B cell (primary cell): ENCODE data around the gene ASPRV1. TPM values are rescaled to one million over a fixed set of nuclear protein-coding genes. Genes with fewer than 3 reads are reported as not detected.

Experiments used
- ATAC-seq: fragments of 200-7000 bp; cut with Tn5 transposase; one replicate; pipeline ENCODE4 v1.10.0; 2021; ENCODE audit warnings: low read depth, mild to moderate bottlenecking, moderate number of reproducible peaks, moderate library complexity
- CTCF ChIA-PET: fragments of 350-600 bp; sonication (Branson Sonifier 250); formaldehyde crosslinking; loops from one replicate; lab custom pipeline; 2021; ENCODE audit warnings: antibody characterized with exemption, inconsistent platforms; lab: Charles Lee
- POLR2A ChIA-PET: fragments of 350-600 bp; sonication (Branson Sonifier 250); formaldehyde crosslinking; loops from one replicate; lab custom pipeline; 2021; ENCODE audit warnings: antibody characterized with exemption; lab: Charles Lee
- DNase-seq: peaks from one replicate; pipeline ENCODE4 v3.0.0; 2013
- H2AFZ ChIP-seq: 2 replicates; pipeline ENCODE4 v1.6.1; 2012; ENCODE audit warnings: mild to moderate bottlenecking, low read depth, low read length; ENCODE audit not compliant: insufficient read depth, poor library complexity, severe bottlenecking
- H3K27ac ChIP-seq, 2 donors: 1 replicate in 1 of 2; 2 replicates in 1 of 2; pipeline ENCODE4 v1.5.1; 2012 to 2013; ENCODE audit warnings: low read length in 2 of 2, mild to moderate bottlenecking in 2 of 2, moderate library complexity in 1 of 2
- H3K27me3 ChIP-seq, 4 experiments: fragments of 200-600 bp in 1 of 4; sonication (generic) in 1 of 4; replicated peaks in 1 of 4; 1 replicate in 2 of 4; 2 replicates in 2 of 4; pipeline versions ENCODE4 v1.6.1 to v1.7.0; 2013 to 2016; ENCODE audit warnings: low read length in 3 of 4, mild to moderate bottlenecking in 2 of 4, mixed read lengths in 1 of 4, moderate library complexity in 1 of 4; ENCODE audit not compliant: insufficient read depth in 4 of 4, control insufficient read depth in 3 of 4; ENCODE audit errors: control extremely low read depth in 1 of 4
- H3K36me3 ChIP-seq, 2 experiments: replicated peaks in 1 of 2; 1 replicate in 1 of 2; 2 replicates in 1 of 2; pipeline versions ENCODE4 v1.6.1 to v1.7.1; 2013; ENCODE audit warnings: low read length in 1 of 2; ENCODE audit not compliant: insufficient read depth in 2 of 2, control insufficient read depth in 1 of 2; ENCODE audit errors: control extremely low read depth in 1 of 2, extremely low read depth in 1 of 2
- H3K4me1 ChIP-seq, 2 donors: fragments of 200-600 bp in 1 of 2; sonication (generic) in 1 of 2; 1 replicate in 1 of 2; 2 replicates in 1 of 2; pipeline versions ENCODE4 v1.5.1 to v1.6.1; 2013 to 2017; ENCODE audit warnings: low read length in 2 of 2; ENCODE audit not compliant: control insufficient read depth in 2 of 2, insufficient read depth in 2 of 2
- H3K4me2 ChIP-seq: replicated peaks from 2 replicates; pipeline ENCODE3; 2012; ENCODE audit warnings: mild to moderate bottlenecking, low read depth, low read length; ENCODE audit not compliant: poor library complexity, severe bottlenecking
- H3K4me3 ChIP-seq, 5 experiments: fragments of 200-600 bp in 1 of 5; sonication (generic) in 1 of 5; 1 replicate in 3 of 5; 2 replicates in 2 of 5; pipeline versions ENCODE4 v1.5.1 to v1.7.0; 2011 to 2016; ENCODE audit warnings: low read length in 4 of 5, mild to moderate bottlenecking in 4 of 5, low read depth in 2 of 5, control low read depth in 1 of 5, moderate library complexity in 1 of 5; ENCODE audit not compliant: insufficient read depth in 1 of 5; ENCODE audit errors: control extremely low read depth in 1 of 5, extremely low read depth in 1 of 5
- H3K79me2 ChIP-seq: fragments of 200-600 bp; sonication (generic); one replicate; pipeline ENCODE4 v1.6.0; 2016; ENCODE audit warnings: low read length; ENCODE audit not compliant: control insufficient read depth, insufficient read depth
- H3K9ac ChIP-seq: fragments of 200-600 bp; sonication (generic); 2 replicates; pipeline ENCODE4 v1.6.1; 2017; ENCODE audit warnings: mild to moderate bottlenecking, low read length, moderate library complexity
- H3K9me3 ChIP-seq, 3 donors: one replicate each; pipeline versions ENCODE4 v1.6.1 to v1.7.1; 2013; ENCODE audit warnings: low read length in 2 of 3; ENCODE audit not compliant: control insufficient read depth in 2 of 3, insufficient read depth in 1 of 3; ENCODE audit errors: control extremely low read depth in 1 of 3
- H4K20me1 ChIP-seq: 2 replicates; pipeline ENCODE4 v1.6.0; 2012; ENCODE audit warnings: mild to moderate bottlenecking, low read length; ENCODE audit not compliant: insufficient read depth, control insufficient read depth, poor library complexity, severe bottlenecking
- H3K27ac Mint-ChIP-seq: one replicate; pipeline ENCODE4 v1.8.0; 2021; ENCODE audit warnings: mixed read lengths
- H3K27me3 Mint-ChIP-seq: one replicate; pipeline ENCODE4 v1.8.0; 2021; ENCODE audit warnings: mixed read lengths
- H3K4me1 Mint-ChIP-seq: one replicate; pipeline ENCODE4 v1.8.0; 2021; ENCODE audit warnings: mixed read lengths
- H3K4me3 Mint-ChIP-seq: one replicate; pipeline ENCODE4 v1.8.0; 2021; ENCODE audit warnings: mixed read lengths
- H3K9me3 Mint-ChIP-seq: one replicate; pipeline ENCODE4 v1.8.0; 2022; ENCODE audit warnings: mixed read lengths; ENCODE audit not compliant: insufficient read depth
- CTCF ChIP-seq: fragments of 200-600 bp; IDR thresholded peaks from one replicate; pipeline ENCODE4 v1.8.0; 2022; ENCODE audit warnings: antibody characterized with exemption, mild to moderate bottlenecking
- EZH2 ChIP-seq: IDR thresholded peaks from 2 replicates; pipeline ENCODE4 v1.6.1; 2012; ENCODE audit warnings: borderline replicate concordance, low read depth, mild to moderate bottlenecking, moderate library complexity, low read length; ENCODE audit not compliant: insufficient read depth, poor library complexity, severe bottlenecking
- WGBS: methylation state at CpG from one replicate; pipeline ENCODE4 v1.1.5; 2013; ENCODE audit warnings: missing lambda C conversion rate; ENCODE audit not compliant: insufficient coverage; 5-methylcytosine and 5-hydroxymethylcytosine counted together
- intact Hi-C: fragments of 100-400 bp; cut with micrococcal nuclease; formaldehyde crosslinking; loops from one replicate; pipeline ENCODE4 v1.10.0; 2022
- polyA plus RNA-seq: library from polyadenylated mRNA; depleted of rRNA; stranded (reverse); fragments of >200 nt; gene quantifications from 2 replicates; pipeline ENCODE4 v1.2.3, GENCODE V29; 2012
- total RNA-seq, 2 donors: library from RNA; stranded (reverse); fragments of 120-200 nt in 1 of 2; gene quantifications; 1 replicate in 1 of 2; 2 replicates in 1 of 2; pipeline versions ENCODE4 v1.2.3 to v1.2.4, GENCODE V29; 2013 to 2022

The ASPRV1 gene
- total and polyA plus RNA-seq, 2 donors (not counting 1 experiment from before 2014, with no cell fraction given): 1.1 TPM

- POLR2A ChIA-PET: no interaction called here
- Mint-ChIP-seq H3K27me3 (no peaks in the 10 kb centered on the region), H3K9me3 (no peaks in the 10 kb centered on the region), H3K4me3 (no peak overlapping the region), H3K27ac (no peak overlapping the region), H3K4me1 (no peaks in the 10 kb centered on the region)
- intact Hi-C loops: no loop called here
- H3K4me1 ChIP-seq: no peaks in the 10 kb centered on the region
- H2AFZ ChIP-seq: no peak overlapping the region
- DNase-seq (no peak), ATAC-seq (no peak)
- no peaks in the 10 kb centered on the region for H3K9me3 ChIP-seq
- H3K27me3 ChIP-seq: no peaks in the 10 kb centered on the region
- no peaks in the 10 kb centered on the region for H3K79me2 ChIP-seq
- H3K4me2 ChIP-seq: no peak overlapping the region
- WGBS: no CpG with 5 or more reads among the region's 2 CpGs
- H3K4me3 ChIP-seq: no peak overlapping the region
- no peaks in the 10 kb centered on the region for H4K20me1 ChIP-seq
- no peak overlapping the region for H3K27ac ChIP-seq
- H3K36me3 ChIP-seq: no peaks in the 10 kb centered on the region
- no peak overlapping the region for H3K9ac ChIP-seq
- CTCF ChIA-PET: no interaction called here
- TF ChIP-seq EZH2 (no peak), CTCF (no peak)
These were observed 5.1 kb upstream of the ASPRV1 start for GRCh38 chr2:69966496-69966895.

- ATAC-seq (no peak), DNase-seq (no peak)
- TF ChIP-seq CTCF (no peak), EZH2 (no peak)
- Histone ChIP-seq H3K9me3 (no peaks in the 10 kb centered on the region), H3K4me2 (no peak overlapping the region), H3K9ac (no peak overlapping the region), H3K4me3 (no peak overlapping the region), H2AFZ (no peak overlapping the region), H3K27me3 (no peaks in the 10 kb centered on the region), H3K36me3 (no peaks in the 10 kb centered on the region), H4K20me1 (no peaks in the 10 kb centered on the region), H3K27ac (no peak overlapping the region), H3K79me2 (no peaks in the 10 kb centered on the region), H3K4me1 (no peaks in the 10 kb centered on the region)
- Mint-ChIP-seq H3K27me3 (no peaks in the 10 kb centered on the region), H3K4me3 (no peak overlapping the region), H3K4me1 (no peaks in the 10 kb centered on the region), H3K9me3 (no peaks in the 10 kb centered on the region), H3K27ac (no peak overlapping the region)
- intact Hi-C loops: no loop called here
- WGBS: 95% methylated on average over 6 of the region's 8 CpGs
- CTCF ChIA-PET: no interaction called here
- POLR2A ChIA-PET: no interaction called here
These were observed 4.5 kb upstream of the ASPRV1 start for GRCh38 chr2:69965756-69966445.
